DMS114 treated with DMSO at 0.1 percent for 48 hours (cell line): ENCODE data around the gene MIA.
"Not testable (repeated sequence)": the region's sequence is repeated elsewhere in the genome, so short reads cannot be mapped to it uniquely, and the experiment has no call there.

Experiments used
- DNase-seq: peaks from one replicate; lab custom pipeline; 2025; ENCODE audit not compliant: unreplicated experiment; lab: John Stamatoyannopoulos, UW

MIA gene

DNA sequence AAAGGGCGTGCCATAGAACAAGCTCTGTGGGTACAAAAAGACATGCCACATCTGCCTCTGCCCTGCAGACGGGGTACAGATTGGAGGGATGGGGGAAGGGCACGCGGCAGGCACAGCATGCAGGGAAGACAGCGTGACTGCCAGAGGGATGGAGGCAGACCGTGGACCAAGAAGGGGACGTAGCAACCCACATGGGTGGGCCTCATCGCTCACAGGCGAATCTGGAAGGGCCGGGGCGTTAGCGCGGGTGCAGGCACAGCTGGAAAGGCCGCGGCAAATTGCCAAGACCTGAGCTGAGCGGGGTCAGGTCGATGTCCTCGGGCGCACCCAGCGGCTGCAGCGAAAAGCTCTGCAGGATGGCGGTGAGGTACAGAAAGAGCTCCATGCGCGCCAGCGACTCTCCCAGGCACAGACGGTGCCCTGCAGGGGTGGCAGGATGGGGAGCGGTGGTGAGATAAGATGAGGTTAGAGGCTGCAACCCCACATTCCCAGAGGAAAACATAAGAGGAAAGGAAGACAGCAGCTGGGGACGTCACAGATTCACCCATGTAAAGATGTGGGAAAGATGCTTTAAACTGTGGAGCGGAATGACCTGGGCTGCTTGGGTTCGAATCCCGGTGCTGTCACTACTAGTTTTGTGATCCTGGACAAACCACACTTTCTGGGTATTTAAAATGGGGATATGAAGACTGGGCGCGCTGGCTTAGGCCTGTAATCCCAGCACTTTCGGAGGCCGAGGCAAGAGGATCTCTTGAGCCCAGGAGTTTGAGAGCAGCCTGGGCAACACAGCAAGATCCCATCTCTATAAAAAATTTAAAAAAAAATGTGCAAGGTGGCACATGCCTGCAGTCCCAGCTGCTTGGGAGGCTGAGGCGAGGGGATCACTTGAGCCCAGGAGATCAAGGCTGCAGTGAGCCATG, 43.4 kb downstream of the MIA start:
- DNase-seq = not testable (repeated sequence)

DNA sequence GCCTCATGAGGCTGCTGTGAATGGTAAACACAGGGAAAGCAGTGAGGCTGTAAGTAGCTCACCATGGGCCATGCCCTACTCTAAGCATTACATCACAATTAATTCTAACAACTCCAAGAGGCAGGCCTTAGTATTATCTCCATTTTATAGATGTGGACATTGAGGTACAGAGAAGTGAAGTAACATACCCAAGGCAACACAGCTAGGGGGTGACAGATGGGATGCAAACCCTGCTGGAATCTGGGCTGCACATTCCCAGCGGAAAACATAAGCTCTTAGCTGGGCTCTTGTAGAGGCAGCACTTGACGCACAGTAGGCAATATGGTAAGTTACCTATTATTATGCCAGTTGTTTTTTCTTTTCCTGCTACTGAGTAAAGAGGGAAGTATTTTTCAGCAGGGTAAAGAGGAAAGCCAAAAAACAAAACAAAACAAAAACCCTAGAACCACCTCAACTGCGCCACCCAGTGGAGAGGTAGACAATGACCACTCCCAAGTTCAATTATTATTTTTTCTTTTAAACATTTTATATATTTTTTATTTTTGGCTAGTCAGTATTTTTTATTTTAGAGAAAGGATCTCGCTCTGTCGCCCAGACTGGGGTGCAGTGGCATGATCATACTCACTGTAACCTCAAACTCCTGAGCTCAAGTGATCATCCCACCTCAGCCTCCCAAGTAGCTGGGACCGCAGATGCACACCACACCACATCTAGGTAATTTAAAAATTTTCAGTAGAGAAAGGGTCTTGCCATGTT, 44.3 kb downstream of the MIA start:
- DNase-seq = not testable (repeated sequence)

DNA sequence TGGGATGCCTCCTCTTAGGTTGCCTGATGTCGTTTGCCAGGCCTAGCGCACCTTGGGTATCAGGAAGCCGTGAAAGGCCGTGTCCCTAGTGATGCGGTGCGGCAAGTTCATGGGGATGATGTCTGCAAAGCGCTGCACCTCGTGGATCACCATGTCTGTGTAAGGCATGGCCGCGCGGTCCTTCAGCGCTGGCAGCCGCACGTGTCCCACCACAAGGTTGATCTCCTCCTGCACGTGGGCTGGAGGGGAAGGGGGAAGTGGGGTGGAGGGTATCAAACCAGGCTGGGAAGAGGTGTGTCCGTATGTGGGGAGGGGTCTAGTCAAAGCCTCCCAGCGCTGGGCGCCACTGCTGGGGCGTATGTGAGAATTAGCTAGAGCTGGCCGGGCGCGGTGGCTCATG, 46.8 kb downstream of the MIA start:
- DNase-seq = no peak

DNA sequence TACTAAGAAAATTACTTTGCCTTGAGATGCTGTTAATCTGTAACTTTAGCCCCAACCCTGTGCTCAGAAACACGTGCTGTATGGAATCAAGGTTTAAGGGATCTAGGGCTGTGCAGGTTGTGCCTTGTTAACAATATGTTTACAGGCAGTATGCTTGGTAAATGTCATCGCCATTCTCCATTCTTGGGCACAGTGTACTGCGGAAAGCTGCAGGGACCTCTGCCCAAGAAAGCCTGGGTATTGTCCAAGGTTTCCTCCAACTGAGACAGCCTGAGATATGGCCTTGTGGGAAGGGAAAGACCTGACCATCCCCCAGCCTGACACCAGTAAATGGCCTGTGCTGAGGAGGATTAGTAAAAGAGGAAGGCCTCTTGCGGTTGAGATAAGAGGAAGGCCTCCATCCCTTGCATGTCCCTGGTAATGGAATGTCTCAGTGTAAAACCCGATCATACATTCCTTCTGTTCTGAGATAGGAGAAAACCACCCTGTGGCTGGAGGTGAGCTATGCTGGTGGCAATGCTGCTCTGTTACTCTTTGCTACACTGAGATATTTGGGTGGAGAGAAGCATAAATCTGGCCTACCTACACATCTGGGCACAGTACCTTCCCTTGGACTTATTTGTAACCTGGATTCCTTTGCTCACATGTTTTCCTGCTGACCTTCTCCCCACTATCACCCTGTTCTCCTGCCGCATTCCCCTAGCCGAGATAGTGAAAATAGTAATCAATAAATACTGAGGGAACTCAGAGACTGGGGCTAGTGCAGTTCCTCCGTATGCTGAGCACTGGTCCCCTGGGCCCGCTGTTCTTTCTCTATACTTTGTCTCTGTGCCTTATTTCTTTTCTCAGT, 47.6 kb downstream of the MIA start:
- not testable (repeated sequence) for DNase-seq

DNA sequence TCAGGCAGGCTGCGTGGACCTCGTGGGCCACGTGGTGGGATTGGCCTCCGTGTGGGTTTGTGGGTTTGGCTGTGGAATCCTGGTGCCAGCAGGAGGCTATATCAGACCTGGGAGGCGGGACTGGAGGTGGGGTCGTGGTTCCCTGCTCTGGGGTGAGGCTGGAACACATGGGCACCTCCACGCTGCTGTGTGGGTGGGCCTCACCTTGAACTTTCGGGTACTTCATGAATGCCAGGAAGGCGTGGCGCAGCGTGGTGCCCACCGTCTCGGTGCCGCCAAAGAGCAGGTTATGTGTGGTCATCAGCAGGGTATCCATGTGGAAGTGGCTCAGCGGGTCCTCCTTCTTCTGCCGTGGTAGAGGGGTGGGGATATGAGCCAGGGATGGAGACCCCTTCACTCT, 49.6 kb downstream of the MIA start:
- DNase-seq = not testable (repeated sequence)

- DNase-seq = not testable (repeated sequence)
Observed at GRCh38 chr19:40825460-40826095, 50.3 kb downstream of the MIA start.

DNA sequence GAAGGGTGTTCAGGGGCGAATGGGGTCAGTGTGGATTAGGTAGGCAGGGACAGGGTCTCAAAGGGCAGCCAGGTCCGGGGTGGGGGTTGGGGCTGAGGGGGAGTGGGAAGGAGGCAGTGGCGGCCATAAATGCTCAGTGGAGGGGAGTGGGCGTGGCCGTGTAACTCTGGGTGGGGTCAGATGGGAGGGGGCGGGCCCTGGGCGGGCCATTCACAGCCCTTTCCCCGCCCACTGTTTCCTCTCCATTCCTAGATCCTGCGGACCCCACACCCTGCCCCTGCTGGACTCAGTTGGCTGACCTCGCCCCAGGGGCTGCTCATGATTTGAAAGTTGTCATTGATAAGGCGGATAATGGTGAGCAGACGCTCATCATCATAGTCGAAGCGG, 51.0 kb downstream of the MIA start:
- not testable (repeated sequence) for DNase-seq

- DNase-seq = not testable (repeated sequence)
Observed at GRCh38 chr19:40826699-40827385, 51.5 kb downstream of the MIA start.
